GM12891 (cell line): ENCODE measurements around the gene ATAD3A.
"Not testable (repeated sequence)": the region's sequence is repeated elsewhere in the genome, so short reads cannot be mapped to it uniquely, and the experiment has no call there.

ENCODE experiments used
- DNase-seq: peaks from one replicate; pipeline ENCODE4 v3.0.0; 2011; ENCODE audit warnings: low spot score; ENCODE audit not compliant: insufficient read length
- FAIRE-seq: peaks from 2 replicates; lab custom pipeline; 2011; peaks lifted over from hg19 to GRCh38; lab: Jason Lieb, UNC
- PAX5 ChIP-seq: IDR thresholded peaks from 2 replicates; pipeline ENCODE4 v1.6.1; 2011; ENCODE audit warnings: low read length, moderate library complexity, mild to moderate bottlenecking; ENCODE audit not compliant: insufficient read depth, severe bottlenecking
- POLR2A ChIP-seq: IDR thresholded peaks from 2 replicates; pipeline ENCODE4 v1.6.1; 2011; ENCODE audit warnings: low read depth, low read length, control low read depth
- POLR2AphosphoS5 ChIP-seq: IDR thresholded peaks from 2 replicates; pipeline ENCODE4 v1.6.1; 2011; ENCODE audit warnings: low read depth, low read length, control low read depth
- POU2F2 ChIP-seq: IDR thresholded peaks from 2 replicates; pipeline ENCODE4 v1.6.1; 2011; ENCODE audit warnings: low read depth, mild to moderate bottlenecking, control low read depth, low read length, moderate library complexity
- SPI1 ChIP-seq: IDR thresholded peaks from 2 replicates; pipeline ENCODE4 v1.6.1; 2011; ENCODE audit warnings: low read depth, low read length, control low read depth
- TAF1 ChIP-seq: IDR thresholded peaks from 2 replicates; pipeline ENCODE4 v1.6.1; 2011; ENCODE audit warnings: low read depth, low read length, control low read depth

ATAD3A gene

DNA sequence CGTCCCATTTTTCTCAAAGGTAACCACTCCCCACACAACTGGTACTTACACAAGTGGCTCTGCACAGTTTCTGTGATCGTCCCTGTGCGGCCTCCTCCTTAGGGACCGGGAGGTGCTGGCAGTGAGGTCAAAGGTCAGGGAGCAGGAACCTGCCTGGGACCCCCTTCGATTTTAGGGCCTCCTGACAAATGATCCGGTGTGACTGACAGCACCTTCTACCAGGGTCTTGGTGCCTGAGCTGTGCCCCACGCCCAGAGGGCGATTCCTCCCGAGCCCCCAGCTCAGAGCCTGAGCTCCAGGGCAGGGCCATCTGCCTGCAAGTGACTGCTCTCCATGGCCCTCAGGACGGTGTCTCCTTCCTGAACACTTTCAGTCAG is 40.3 kb downstream of the ATAD3A start:
- DNase-seq = no peak
- FAIRE-seq = no peak
- no peak for TF ChIP-seq POLR2AphosphoS5
- TF ChIP-seq SPI1 = no peak
- TF ChIP-seq TAF1 = no peak
- TF ChIP-seq POLR2A = no peak
- TF ChIP-seq POU2F2 = no peak
- TF ChIP-seq PAX5 = no peak

DNA sequence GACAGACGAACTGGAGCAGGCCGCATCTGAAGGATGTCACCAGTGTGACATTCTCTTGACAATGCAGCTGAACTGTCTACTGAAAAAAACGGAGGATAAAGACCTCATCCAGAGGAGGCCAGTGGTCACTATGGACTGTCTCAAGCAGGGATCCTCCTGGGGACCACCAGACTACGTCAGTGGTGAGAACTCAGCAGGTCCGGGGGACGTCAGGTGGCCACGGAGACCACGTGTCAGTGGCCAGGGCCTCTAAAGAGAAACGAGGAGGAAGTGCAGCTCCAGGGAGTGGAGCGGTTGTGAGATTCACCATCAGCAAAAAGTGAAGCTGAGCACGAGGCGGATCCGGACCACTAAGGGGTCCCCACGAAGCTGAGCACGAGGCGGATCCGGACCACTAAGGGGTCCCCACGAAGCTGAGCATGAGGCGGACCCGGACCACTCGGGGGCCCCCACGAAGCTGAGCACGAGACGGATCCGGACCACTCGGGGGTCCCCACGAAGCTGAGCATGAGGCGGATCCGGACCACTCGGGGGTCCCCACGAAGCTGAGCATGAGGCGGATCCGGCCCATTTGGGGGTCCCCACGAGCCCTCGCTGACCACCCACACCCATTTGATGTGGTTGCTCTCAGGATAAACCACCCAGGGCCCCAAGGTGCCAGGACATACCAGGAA is 42.0 kb downstream of the ATAD3A start:
- FAIRE-seq = no peak
- no peak for DNase-seq
- TF ChIP-seq PAX5 = no peak
- no peak for TF ChIP-seq POLR2AphosphoS5
- TF ChIP-seq POLR2A = no peak
- no peak for TF ChIP-seq TAF1
- no peak for TF ChIP-seq SPI1
- TF ChIP-seq POU2F2 = no peak

- TF ChIP-seq TAF1 (no peak), SPI1 (no peak), PAX5 (no peak), POU2F2 (no peak), POLR2A (no peak), POLR2AphosphoS5 (no peak; the same call in 1 of the 2 replicates)
- no peak for FAIRE-seq
- DNase-seq = no peak
Measured at GRCh38 chr1:1554550-1554925, 42.6 kb downstream of the ATAD3A start.

- FAIRE-seq (no peak), DNase-seq (no peak)
- no peak for TF ChIP-seq SPI1
- no peak for TF ChIP-seq POLR2A
- no peak for TF ChIP-seq POLR2AphosphoS5
- no peak for TF ChIP-seq TAF1
- TF ChIP-seq POU2F2 = no peak
- TF ChIP-seq PAX5 = no peak
Measured at GRCh38 chr1:1554926-1555915, 43.3 kb downstream of the ATAD3A start.

- DNase-seq (no peak), FAIRE-seq (no peak)
Measured at GRCh38 chr1:1556505-1556904, 44.5 kb downstream of the ATAD3A start.

GRCh38 chr1:1556961-1557360 is 45.0 kb downstream of the ATAD3A start:
- not testable (repeated sequence) for FAIRE-seq, DNase-seq

More at GRCh38 chr1:1556505-1556904, 44.5 kb downstream of the ATAD3A start:
- TF ChIP-seq POLR2AphosphoS5 (no peak), SPI1 (no peak), POU2F2 (no peak), POLR2A (no peak), PAX5 (no peak), TAF1 (no peak)

- DNase-seq, FAIRE-seq: not testable (repeated sequence)
Measured at GRCh38 chr1:1557688-1558087, 45.7 kb downstream of the ATAD3A start.

DNA sequence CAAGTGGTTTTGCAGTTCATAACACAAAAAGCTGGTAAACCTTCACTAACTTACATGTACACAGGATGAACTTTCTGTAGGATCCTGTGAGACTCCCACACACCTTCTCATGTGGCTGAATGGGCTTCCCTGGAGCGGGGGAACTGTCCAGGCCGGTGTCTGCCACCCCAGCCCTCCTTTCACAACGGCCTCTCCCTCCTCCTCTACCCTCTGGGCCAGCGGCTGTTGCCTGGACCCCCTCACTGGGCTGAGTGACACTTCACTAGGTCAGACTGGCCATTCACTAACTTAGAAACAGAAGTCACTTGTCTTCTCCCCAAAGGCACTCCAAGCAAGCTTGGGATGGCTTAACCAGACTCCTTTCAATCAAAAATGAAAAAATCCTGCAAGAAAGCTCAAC is 46.6 kb downstream of the ATAD3A start:
- peak; percentile 15; the same call in 1 of the 2 replicates for TF ChIP-seq POLR2A
- TF ChIP-seq POU2F2 = no peak
- DNase-seq (no peak), FAIRE-seq (no peak)

GRCh38 chr1:1559066-1559465 is 47.1 kb downstream of the ATAD3A start:
- no peak for FAIRE-seq

DNA sequence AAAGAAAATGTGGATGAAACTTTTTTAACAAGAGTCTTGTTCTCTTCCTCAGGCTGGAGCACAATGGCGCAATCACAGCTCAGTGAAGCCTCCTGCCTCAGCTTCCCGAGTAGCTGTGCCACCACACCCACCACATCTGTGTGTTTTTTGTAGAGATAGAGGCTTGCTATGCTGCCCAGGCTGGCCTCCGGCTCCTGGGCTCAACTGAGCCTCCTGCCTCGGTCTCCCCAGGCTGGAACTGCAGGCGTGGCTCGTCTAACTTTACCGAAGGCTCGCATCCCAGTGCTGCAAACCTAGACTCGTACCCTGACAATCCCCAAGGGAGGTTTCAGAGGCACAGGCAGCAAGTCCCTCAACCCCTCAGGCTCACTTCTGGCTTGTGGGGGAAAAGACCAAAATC is 48.2 kb downstream of the ATAD3A start:
- FAIRE-seq = no peak
- TF ChIP-seq SPI1 (no peak), POLR2A (no peak; the same call in 1 of the 2 replicates), POLR2AphosphoS5 (no peak; the same call in 1 of the 2 replicates), POU2F2 (no peak), TAF1 (no peak), PAX5 (no peak)
- DNase-seq = no peak

More at GRCh38 chr1:1559066-1559465, 47.1 kb downstream of the ATAD3A start:
- TF ChIP-seq POLR2A (no peak), PAX5 (no peak), SPI1 (no peak), POLR2AphosphoS5 (no peak), POU2F2 (no peak), TAF1 (no peak)
- DNase-seq = no peak
